ENCODE results near the gene NR3C2.
"Not testable (repeated sequence)": the region's sequence is repeated elsewhere in the genome, so short reads cannot be mapped to it uniquely, and the experiment has no call there.

Gene NR3C2

DNA sequence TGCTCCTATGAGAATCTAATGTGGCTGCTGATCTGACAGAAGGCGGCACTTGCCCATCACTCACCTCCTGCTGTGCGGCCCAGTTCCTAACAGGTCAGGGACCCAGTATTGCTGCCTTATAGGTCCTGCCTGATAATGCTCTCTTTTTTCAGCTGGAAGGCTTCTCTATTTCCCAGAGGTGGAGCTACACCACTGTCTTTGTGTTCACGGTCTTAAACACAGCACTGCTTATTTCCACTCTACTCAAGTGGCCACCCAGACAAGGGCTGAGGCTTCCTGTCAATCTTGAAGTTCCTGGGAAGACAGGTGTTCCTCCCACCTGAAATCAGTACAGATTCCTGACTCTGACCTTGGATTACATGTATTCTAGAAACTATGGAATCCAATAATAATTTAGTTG is 270.6 kb downstream of the NR3C2 start:
- DNase-seq (ENCODE audit: low read depth in 1 of 2, low spot score in 1 of 2) = no peak

- no peak for DNase-seq (ENCODE audit: low read depth in 1 of 2, low spot score in 1 of 2)
These were observed 271.5 kb downstream of the NR3C2 start for GRCh38 chr4:148170408-148171365.

GRCh38 chr4:148166132-148166591 is 276.1 kb downstream of the NR3C2 start:
- DNase-seq (ENCODE audit: low read depth in 1 of 2, low spot score in 1 of 2) = no peak

- DNase-seq (ENCODE audit: low read depth in 1 of 2, low spot score in 1 of 2) = no peak
These were observed 277.7 kb downstream of the NR3C2 start for GRCh38 chr4:148164557-148164956.

- no peak for DNase-seq (ENCODE audit: low read depth in 1 of 2, low spot score in 1 of 2)
These were observed 279.2 kb downstream of the NR3C2 start for GRCh38 chr4:148162991-148163390.

DNA sequence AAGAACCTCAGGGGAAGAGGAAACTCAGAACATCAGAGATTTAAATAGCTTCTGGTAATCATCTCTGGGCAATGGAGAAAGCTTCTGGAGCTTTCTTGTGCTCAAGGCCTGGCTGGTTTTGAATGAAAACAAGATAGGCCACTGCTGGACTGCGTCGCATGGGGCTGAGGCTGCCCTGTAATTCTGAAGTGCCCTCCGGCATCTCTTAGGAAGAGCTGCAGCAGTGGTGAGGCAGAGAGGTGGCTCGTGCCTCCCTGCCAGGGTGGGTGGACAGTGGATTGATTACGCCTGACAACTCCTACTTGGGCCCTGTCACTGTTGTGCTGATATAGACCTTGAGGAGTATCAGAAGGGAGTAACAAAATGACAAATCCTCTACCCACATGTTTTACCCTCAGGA is 279.7 kb downstream of the NR3C2 start:
- no peak for DNase-seq (ENCODE audit: low read depth in 1 of 2, low spot score in 1 of 2)

DNA sequence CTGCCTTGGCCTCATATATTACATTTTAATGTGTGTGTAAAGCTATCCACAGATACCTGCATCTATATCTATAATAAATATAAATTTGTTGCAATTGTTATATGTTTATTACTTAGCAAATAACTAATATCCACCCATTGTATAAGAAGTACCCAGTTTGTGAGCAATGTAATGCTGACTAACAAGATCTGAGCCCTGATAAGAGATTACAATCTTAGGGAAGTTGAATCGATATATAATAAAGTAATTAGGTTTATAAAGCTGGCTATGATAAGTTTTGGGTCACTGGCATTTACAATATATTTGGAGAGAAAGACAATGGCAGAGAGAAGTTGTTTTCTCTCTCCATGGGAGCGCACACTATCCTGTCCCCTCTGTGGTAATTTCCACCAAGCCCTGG is 280.6 kb downstream of the NR3C2 start:
- DNase-seq (ENCODE audit: low read depth in 1 of 2, low spot score in 1 of 2) = no peak

DNA sequence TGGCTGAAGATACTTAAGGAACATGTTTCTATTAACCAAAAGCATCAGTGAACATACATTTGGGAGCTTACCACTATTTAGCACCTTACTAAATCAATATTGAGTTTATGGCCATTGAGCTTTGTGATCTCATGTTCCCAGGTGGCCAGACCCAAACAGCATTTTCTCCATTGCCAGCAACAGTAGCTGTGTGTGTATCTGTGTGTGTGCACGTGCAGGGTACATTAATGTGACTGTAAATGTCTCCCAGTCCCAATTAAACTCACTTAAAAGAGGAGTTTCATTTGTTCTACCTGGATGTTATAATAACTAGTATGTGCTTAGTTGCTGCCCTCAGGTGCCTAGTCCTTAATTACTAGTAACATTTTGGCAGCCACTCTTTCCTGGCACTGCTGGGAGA is 282.4 kb downstream of the NR3C2 start:
- DNase-seq (ENCODE audit: low read depth in 1 of 2, low spot score in 1 of 2) = no peak

DNA sequence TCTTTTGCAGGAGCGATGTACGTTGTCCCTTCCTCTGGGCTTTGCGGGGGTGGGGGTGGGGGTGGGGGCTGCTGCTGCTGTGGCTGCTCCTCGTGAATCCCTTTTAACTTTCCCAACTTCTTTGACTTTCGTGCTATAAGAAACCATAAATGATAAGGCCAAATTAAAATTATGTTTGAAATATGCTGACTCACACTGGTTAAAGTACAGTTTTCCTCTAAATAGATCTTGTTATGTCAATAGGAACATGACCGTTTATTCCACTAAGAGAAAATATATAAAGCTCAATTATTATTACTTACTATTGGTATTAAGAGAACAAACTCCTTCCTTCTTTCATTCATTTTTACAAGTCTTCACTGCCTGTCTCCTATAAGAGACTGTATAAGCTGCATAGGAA is 287.4 kb downstream of the NR3C2 start:
- no peak for DNase-seq (ENCODE audit: low read depth in 1 of 2, low spot score in 1 of 2)

GRCh38 chr4:148152868-148153625 is 289.2 kb downstream of the NR3C2 start:
- no peak for DNase-seq (ENCODE audit: low read depth in 1 of 2, low spot score in 1 of 2)

- no peak for DNase-seq (ENCODE audit: low read depth in 1 of 2, low spot score in 1 of 2)
These were observed 290.4 kb downstream of the NR3C2 start for GRCh38 chr4:148151806-148152205.

- DNase-seq (ENCODE audit: low read depth in 1 of 2, low spot score in 1 of 2) = no peak
These were observed 296.7 kb downstream of the NR3C2 start for GRCh38 chr4:148145475-148145874.

GRCh38 chr4:148143174-148143573 is 299.0 kb downstream of the NR3C2 start:
- DNase-seq (ENCODE audit: low read depth in 1 of 2, low spot score in 1 of 2) = no peak

DNA sequence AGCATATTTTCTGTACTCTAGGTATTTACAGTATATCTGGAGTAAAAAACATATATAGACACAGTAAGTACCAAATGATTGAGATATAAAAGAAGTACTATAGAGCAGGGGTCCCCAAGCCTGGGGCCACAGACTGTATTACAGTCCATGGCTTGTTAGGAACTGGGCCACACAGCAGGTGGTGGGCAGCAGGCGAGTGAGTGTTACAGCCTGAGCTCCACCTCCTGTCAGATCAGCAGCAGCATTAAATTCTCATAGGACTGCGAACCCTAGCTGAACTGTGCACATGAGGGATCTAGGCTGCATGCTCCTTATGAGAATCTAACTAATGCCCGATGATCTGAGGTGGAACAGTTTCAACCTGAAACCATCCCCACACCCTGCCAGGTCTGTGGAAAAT is 300.7 kb downstream of the NR3C2 start:
- no peak for DNase-seq (ENCODE audit: low read depth in 1 of 2, low spot score in 1 of 2)

DNA sequence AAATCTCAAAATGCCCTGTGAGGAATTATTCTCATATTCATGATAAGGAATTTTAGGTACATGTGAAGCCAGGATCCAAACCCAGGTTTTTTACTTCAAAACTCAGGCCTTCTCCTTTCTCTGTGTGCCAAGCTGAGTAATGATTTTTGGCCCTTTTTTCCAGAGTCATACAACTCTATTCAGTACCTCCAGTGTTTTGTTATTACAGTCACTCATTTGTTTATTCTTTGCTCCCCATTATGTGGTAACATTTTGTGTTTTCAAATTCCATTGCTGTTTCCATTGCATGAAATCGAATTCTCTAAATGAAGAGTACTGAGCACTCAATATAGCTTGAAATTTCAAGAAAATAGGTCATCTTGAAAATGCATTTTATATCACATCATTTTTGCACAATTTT is 315.4 kb downstream of the NR3C2 start:
- DNase-seq (ENCODE audit: low read depth in 1 of 2, low spot score in 1 of 2) = no peak

GRCh38 chr4:148124512-148124911 is 317.7 kb downstream of the NR3C2 start:
- no peak for DNase-seq (ENCODE audit: low read depth in 1 of 2, low spot score in 1 of 2)

- DNase-seq (ENCODE audit: low read depth in 1 of 2, low spot score in 1 of 2) = not testable (repeated sequence)
These were observed 319.1 kb downstream of the NR3C2 start for GRCh38 chr4:148123161-148123560.

- DNase-seq (ENCODE audit: low read depth in 1 of 2, low spot score in 1 of 2) = no peak
These were observed 322.0 kb downstream of the NR3C2 start for GRCh38 chr4:148120216-148120615.

DNA sequence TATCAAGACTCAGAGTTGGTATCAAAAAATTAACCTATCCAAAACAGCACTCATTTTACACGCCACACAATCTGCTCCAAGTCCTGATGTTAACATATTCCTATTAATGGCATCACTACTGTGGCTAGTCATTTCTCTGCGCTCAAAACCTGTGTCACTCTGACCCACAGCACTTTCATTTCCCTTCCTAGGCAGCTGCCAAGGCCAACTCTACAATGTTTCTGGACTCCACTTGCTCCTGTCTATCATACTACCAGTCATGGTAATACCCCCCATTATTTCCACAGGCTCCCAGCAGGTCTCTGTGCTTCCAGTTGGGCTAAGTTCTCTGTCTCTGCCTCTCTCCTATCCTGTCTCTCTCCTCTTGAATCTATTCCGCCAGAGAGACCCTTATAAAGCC is 323.6 kb downstream of the NR3C2 start:
- no peak for DNase-seq (ENCODE audit: low read depth in 1 of 2, low spot score in 1 of 2)

DNA sequence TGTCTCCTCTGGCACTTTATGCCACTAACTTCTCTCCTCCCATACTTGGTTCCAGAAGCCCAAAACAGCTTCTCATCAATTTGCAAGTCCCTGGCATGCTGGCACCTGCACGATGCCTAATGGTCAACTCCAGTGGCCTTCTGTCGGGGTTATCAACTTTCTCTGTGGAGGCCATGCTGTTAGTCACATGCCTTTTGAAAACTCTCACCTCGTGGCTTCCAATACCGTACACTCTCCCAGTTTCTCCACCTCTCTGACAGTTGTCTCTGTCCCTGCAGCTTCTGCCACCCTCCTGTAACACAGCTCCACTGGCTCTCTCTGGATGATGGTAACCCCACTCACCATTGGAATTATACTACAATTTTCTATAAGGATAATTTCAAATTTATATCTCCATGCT is 324.0 kb downstream of the NR3C2 start:
- DNase-seq (ENCODE audit: low read depth in 1 of 2, low spot score in 1 of 2) = no peak

GRCh38 chr4:148116969-148117368 is 325.2 kb downstream of the NR3C2 start:
- DNase-seq (ENCODE audit: low read depth in 1 of 2, low spot score in 1 of 2) = no peak

DNA sequence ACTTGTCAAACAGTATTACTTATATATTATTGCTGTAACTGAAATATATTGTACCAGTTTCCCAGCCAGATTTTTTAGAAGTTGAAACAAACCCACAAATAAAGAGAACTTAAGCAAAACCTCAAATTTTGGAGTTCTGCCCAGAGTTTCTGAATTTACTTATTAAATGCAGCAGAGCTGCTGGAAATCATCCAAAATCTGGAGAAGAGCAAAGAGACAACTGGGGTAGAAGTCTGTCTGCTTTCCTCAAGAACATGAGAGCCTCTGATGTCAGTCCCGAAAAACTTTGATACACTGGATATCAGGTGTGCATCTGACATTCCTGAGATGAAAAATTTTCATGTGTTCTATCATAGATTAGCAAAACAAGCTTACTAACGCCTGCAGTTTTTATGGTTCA is 325.9 kb downstream of the NR3C2 start:
- DNase-seq (ENCODE audit: low read depth in 1 of 2, low spot score in 1 of 2) = no peak
